AML-193 (cell line): ENCODE measurements around the gene NFATC1.

Experiments used
- DNase-seq, 2 experiments: peaks; one replicate each; lab custom pipeline; 2025; lab: John Stamatoyannopoulos, UW

The NFATC1 gene

GRCh38 chr18:79389689-79390088, 6.0 kb upstream of the NFATC1 start:
- no peak for DNase-seq

- DNase-seq: no peak
Measured at GRCh38 chr18:79392226-79392625, 3.5 kb upstream of the NFATC1 start.

- no peak for DNase-seq
Measured at GRCh38 chr18:79393181-79393634, 2.5 kb upstream of the NFATC1 start.

- DNase-seq: peak in 1 of 2 experiments; percentile 17
Measured at GRCh38 chr18:79393635-79394533, 1.8 kb upstream of the NFATC1 start.

- no peak for DNase-seq
Measured at GRCh38 chr18:79394534-79395307, 1.0 kb upstream of the NFATC1 start.

- DNase-seq: no peak
Measured at GRCh38 chr18:79395308-79395640, 456 bp upstream of the NFATC1 start.

- DNase-seq: no peak
Measured at GRCh38 chr18:79396431-79397246, 909 bp downstream of the NFATC1 start.

GRCh38 chr18:79397247-79397829, 1.6 kb downstream of the NFATC1 start:
- no peak for DNase-seq

- no peak for DNase-seq
Measured at GRCh38 chr18:79397830-79398761, 2.4 kb downstream of the NFATC1 start.

GRCh38 chr18:79399275-79400081, 3.7 kb downstream of the NFATC1 start:
- DNase-seq: no peak

GRCh38 chr18:79400091-79400590, 4.4 kb downstream of the NFATC1 start:
- no peak for DNase-seq

GRCh38 chr18:79400591-79401381, 5.1 kb downstream of the NFATC1 start:
- no peak for DNase-seq

- DNase-seq: no peak
Measured at GRCh38 chr18:79401494-79402208, 5.9 kb downstream of the NFATC1 start.

GRCh38 chr18:79402209-79402576, 6.5 kb downstream of the NFATC1 start:
- DNase-seq: no peak

GRCh38 chr18:79402977-79403722, 7.4 kb downstream of the NFATC1 start:
- peak; percentile 57 to 70 for DNase-seq

- DNase-seq: no peak
Measured at GRCh38 chr18:79403723-79404566, 8.2 kb downstream of the NFATC1 start.

GRCh38 chr18:79404567-79404910, 8.8 kb downstream of the NFATC1 start:
- DNase-seq: no peak
